HCT116 (cell line): ENCODE data around the gene CD40. TPM values are rescaled to one million over a fixed set of nuclear protein-coding genes. Genes with fewer than 3 reads are reported as not detected.
"Not testable (repeated sequence)": the region's sequence is repeated elsewhere in the genome, so short reads cannot be mapped to it uniquely, and the experiment has no call there.

Experiments
- ATAC-seq: fragments of 200-7000 bp; cut with Tn5 transposase; 2 replicates; pipeline ENCODE4 v1.9.1; 2020; ENCODE audit warnings: mild to moderate bottlenecking, moderate library complexity
- BruUV-seq: library from RNA; stranded (reverse); fragments of 400-500 nt; replicated peaks from 2 replicates; lab custom pipeline; 2021; lab: Mats Ljungman, UMichigan
- CTCF ChIA-PET: fragments of 300-600 bp; sonication (Branson Sonifier 250); formaldehyde crosslinking; loops from one replicate; lab custom pipeline; 2021; ENCODE audit warnings: antibody characterized with exemption; lab: Charles Lee
- POLR2A ChIA-PET: fragments of 300-600, 350-600 bp; sonication (Branson Sonifier 250); formaldehyde crosslinking; loops from one replicate; lab custom pipeline; 2021; ENCODE audit warnings: antibody characterized with exemption; lab: Charles Lee
- RAD21 ChIA-PET, 2 experiments: fragments of 300-600 bp; sonication (Branson Sonifier 250); formaldehyde crosslinking; loops; one replicate each; lab custom pipeline; 2023; ENCODE audit warnings: low total read pairs in 2 of 2; ENCODE audit not compliant: uncharacterized antibody in 2 of 2, unreplicated experiment in 2 of 2, low non-redundant PET in 1 of 2; lab: Charles Lee
- DNase-seq: peaks from one replicate; pipeline ENCODE4 v3.0.0-alpha.2; 2010; ENCODE audit warnings: low read depth, low spot score
- H2AFZ ChIP-seq: fragments of 200-600 bp; shearing (Covaris generic), sonication (generic); 2 replicates; pipeline ENCODE4 v1.6.1; 2017; ENCODE audit warnings: low read depth, mixed run types, mixed read lengths, antibody characterized with exemption, low read length; ENCODE audit not compliant: poor library complexity, severe bottlenecking
- H3K27ac ChIP-seq: 2 replicates; pipeline ENCODE4 v1.5.1; 2012; ENCODE audit warnings: low read depth, low read length
- H3K27me3 ChIP-seq: fragments of 200-600 bp; sonication (generic); 2 replicates; pipeline ENCODE4 v1.6.1; 2016; ENCODE audit warnings: mixed run types, low read length, mixed read lengths; ENCODE audit not compliant: insufficient read depth
- H3K36me3 ChIP-seq, 2 experiments: fragments of 200-500 bp in 1 of 2; fragments of 200-600 bp in 1 of 2; sonication (Bioruptor generic) in 1 of 2; sonication (generic) in 1 of 2; 2 replicates each; pipeline versions ENCODE4 v1.5.1 to v1.6.1; 2014 to 2016; ENCODE audit warnings: low read length in 2 of 2, inconsistent platforms in 1 of 2, mixed read lengths in 1 of 2, mixed run types in 1 of 2; ENCODE audit not compliant: insufficient read depth in 2 of 2, control insufficient read depth in 1 of 2
- H3K4me1 ChIP-seq, 2 experiments: fragments of 200-600 bp in 1 of 2; sonication (generic) in 1 of 2; 2 replicates each; pipeline versions ENCODE4 v1.5.1 to v1.6.1; 2012 to 2017; ENCODE audit warnings: low read length in 2 of 2, inconsistent platforms in 1 of 2, mild to moderate bottlenecking in 1 of 2, mixed read lengths in 1 of 2, mixed run types in 1 of 2, moderate library complexity in 1 of 2; ENCODE audit not compliant: insufficient read depth in 2 of 2, control insufficient read depth in 1 of 2
- H3K4me2 ChIP-seq: fragments of 200-600 bp; sonication (generic); 2 replicates; pipeline ENCODE4 v1.6.1; 2017; ENCODE audit warnings: mixed run types, low read length, mixed read lengths
- H3K4me3 ChIP-seq, 2 experiments: fragments of 200-600 bp in 1 of 2; sonication (generic) in 1 of 2; replicated peaks in 1 of 2; 2 replicates each; pipeline ENCODE4 v1.5.1; 2011 to 2016; ENCODE audit warnings: low read length in 2 of 2, control low read depth in 1 of 2, low read depth in 1 of 2, mild to moderate bottlenecking in 1 of 2, mixed read lengths in 1 of 2, mixed run types in 1 of 2
- H3K79me2 ChIP-seq: fragments of 200-600 bp; sonication (generic); 2 replicates; pipeline ENCODE4 v1.6.1; 2017; ENCODE audit warnings: mild to moderate bottlenecking, mixed run types, low read length, moderate library complexity, mixed read lengths; ENCODE audit not compliant: insufficient read depth
- H3K9ac ChIP-seq: fragments of 200-600 bp; sonication (generic); 2 replicates; pipeline ENCODE4 v1.6.1; 2016; ENCODE audit warnings: low read length, mixed read lengths
- H3K9me2 ChIP-seq: fragments of 200-600 bp; sonication (generic), shearing (Covaris generic); 2 replicates; pipeline ENCODE4 v1.6.1; 2017; ENCODE audit warnings: mixed run types, mild to moderate bottlenecking, moderate library complexity; ENCODE audit not compliant: insufficient read depth
- H3K9me3 ChIP-seq, 2 experiments: fragments of 200-500 bp in 1 of 2; fragments of 200-600 bp in 1 of 2; sonication (Bioruptor generic) in 1 of 2; sonication (generic) in 1 of 2; 2 replicates each; pipeline ENCODE4 v1.6.1; 2014 to 2017; ENCODE audit warnings: low read length in 2 of 2, mixed read lengths in 2 of 2, inconsistent platforms in 1 of 2, low read depth in 1 of 2, mild to moderate bottlenecking in 1 of 2, mixed run types in 1 of 2, moderate library complexity in 1 of 2; ENCODE audit not compliant: control insufficient read depth in 1 of 2, insufficient read depth in 1 of 2
- H4K20me1 ChIP-seq: fragments of 200-600 bp; sonication (generic), shearing (Covaris generic); 2 replicates; pipeline ENCODE4 v1.6.1; 2017; ENCODE audit warnings: mixed run types, mild to moderate bottlenecking, moderate library complexity; ENCODE audit not compliant: insufficient read depth
- SRF ChIP-seq: IDR thresholded peaks from 2 replicates; pipeline ENCODE4 v1.6.1; 2012; ENCODE audit warnings: low read depth
- intact Hi-C: fragments of 100-400 bp; cut with micrococcal nuclease; formaldehyde crosslinking; loops from 2 replicates; pipeline ENCODE4 v1.10.0; 2022
- total RNA-seq: library from RNA; stranded (reverse); gene quantifications from one replicate; pipeline ENCODE4 v1.2.1, GENCODE V29; 2021; ENCODE audit not compliant: unreplicated experiment
- TF ChIP-seq, protein P1 (sequence below), 3 experiments: fragments of 200-600 bp in 1 of 3; sonication (generic) in 1 of 3; IDR thresholded peaks in 2 of 3; conservative IDR thresholded peaks in 1 of 3; 2 replicates each; pipeline ENCODE4 v1.5.1; 2012 to 2017; ENCODE audit warnings: low read depth in 2 of 3, low read length in 2 of 3, antibody characterized with exemption in 1 of 3, borderline replicate concordance in 1 of 3, control low read depth in 1 of 3, mild to moderate bottlenecking in 1 of 3, mixed read lengths in 1 of 3, mixed run types in 1 of 3, moderate library complexity in 1 of 3; ENCODE audit not compliant: insufficient read depth in 1 of 3

Gene CD40
- total RNA-seq, 1 experiment from 2014 or later = 21.3 TPM

DNA sequence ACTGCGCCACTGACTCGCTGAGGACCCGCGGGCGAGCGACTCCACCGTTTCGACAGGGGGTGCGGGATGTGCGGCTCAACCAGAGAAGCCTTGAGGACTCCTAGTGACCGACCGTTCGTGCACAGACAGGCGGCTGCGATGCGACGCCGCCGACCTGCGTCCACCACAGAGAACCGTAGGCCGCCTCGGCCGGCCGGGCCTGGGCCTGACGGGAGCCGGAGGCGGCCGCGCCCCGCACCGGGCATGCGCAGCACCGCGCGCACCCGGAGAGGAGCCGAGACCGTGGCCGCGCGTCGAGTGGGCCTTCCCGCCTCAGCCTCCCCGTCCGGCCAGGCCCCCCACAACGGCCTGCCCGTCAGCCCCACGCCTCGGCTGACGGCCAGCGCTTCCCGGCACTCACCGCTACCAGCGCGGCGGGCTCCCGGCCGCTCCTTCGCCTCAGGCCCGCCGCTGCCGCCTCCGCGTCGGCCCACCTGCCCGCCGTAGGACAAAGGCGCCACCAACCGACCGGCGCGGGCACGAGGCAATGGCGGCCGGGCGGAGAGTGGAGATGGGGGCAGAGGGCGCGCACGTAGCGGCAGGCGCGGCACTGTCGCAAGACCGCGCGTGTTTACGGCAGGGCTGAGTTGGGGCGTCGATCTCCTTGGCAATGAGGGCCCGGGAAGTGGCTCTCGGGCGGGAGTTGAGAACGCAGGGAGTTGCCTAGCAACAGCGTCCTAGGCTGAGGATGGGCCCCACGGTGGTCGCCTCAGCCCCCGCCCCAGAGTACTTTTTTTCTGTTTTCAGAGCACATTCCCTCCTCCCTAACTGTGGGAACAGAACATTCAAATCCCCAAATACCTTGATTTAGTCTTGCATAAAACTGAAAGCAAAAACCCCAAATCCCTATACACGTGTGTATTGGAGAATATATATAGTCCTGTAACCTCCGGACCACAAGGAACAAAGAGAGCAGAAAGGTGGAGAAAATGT is 28.4 kb upstream of the CD40 start, which contains the start of gene NCOA5 (continued):
- TF ChIP-seq, protein P1, sequence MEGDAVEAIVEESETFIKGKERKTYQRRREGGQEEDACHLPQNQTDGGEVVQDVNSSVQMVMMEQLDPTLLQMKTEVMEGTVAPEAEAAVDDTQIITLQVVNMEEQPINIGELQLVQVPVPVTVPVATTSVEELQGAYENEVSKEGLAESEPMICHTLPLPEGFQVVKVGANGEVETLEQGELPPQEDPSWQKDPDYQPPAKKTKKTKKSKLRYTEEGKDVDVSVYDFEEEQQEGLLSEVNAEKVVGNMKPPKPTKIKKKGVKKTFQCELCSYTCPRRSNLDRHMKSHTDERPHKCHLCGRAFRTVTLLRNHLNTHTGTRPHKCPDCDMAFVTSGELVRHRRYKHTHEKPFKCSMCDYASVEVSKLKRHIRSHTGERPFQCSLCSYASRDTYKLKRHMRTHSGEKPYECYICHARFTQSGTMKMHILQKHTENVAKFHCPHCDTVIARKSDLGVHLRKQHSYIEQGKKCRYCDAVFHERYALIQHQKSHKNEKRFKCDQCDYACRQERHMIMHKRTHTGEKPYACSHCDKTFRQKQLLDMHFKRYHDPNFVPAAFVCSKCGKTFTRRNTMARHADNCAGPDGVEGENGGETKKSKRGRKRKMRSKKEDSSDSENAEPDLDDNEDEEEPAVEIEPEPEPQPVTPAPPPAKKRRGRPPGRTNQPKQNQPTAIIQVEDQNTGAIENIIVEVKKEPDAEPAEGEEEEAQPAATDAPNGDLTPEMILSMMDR (IDR thresholded peaks at IDR 0.05 in 2 of 3, conservative IDR thresholded peaks at IDR 0.05 in 1 of 3; ENCODE audit: borderline replicate concordance in 1 of 3, insufficient read depth in 1 of 3, low read depth in 2 of 3, low read length in 2 of 3) = no peak
- TF ChIP-seq SRF = no peak; the same call in 1 of the 2 replicates

DNA sequence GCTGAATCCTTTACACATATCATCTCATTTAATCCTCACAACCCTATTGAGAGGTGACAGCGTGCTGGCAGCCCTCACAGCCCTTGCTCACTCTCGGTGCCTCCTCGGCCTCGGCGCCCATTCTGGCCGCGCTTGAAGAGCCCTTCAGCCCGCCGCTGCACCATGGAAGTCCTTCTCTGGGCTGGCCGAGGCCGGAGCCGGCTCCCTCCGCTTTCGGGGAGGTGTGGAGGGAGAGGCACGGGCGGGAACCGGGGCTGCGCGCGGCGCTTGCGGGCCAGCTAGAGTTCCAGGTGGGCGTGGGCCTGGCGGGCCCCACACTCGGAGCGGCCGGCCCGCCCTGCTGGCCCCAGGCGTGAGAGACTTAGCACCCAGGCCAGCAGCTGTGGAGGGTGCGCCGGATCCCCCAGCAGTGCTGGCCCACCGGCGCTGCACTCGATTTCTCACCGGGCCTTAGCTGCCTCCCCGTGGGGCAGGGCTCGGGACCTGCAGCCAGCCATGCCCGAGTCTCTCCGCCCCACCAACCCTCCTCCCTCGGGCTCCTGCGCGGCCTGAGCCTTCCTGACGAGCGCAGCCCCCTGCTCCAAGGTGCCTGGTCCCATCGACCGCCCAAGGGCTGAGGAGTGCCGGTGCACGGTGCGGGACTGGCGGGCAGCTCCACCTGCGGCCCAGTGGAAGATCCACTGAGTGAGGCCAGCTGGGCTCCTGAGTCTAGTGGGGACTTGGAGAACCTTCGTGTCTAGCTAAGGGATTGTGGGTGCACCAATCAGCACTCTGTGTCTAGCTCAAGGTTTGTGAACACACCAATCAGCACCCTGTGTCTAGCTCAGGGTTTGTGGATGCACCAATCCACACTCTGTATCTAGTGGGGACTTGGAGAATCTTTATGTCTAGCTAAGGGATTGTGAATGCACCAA is 26.2 kb upstream of the CD40 start:
- DNase-seq, H3K36me3 ChIP-seq, BruUV-seq, ATAC-seq, intact Hi-C loops, H3K9me2 ChIP-seq, H3K4me2 ChIP-seq, H4K20me1 ChIP-seq, H2AFZ ChIP-seq, POLR2A ChIA-PET, H3K9ac ChIP-seq, H3K27me3 ChIP-seq, H3K27ac ChIP-seq, H3K4me3 ChIP-seq, H3K9me3 ChIP-seq, RAD21 ChIA-PET: not testable (repeated sequence)
- CTCF ChIA-PET = interaction anchor here (1.0 kb wide), 1 partner anchor 78 kb away, joined by 3 read pairs; no protein-coding TSS in a partner anchor
- Histone ChIP-seq H3K4me1 (peaks cover 11 to 25% of the 10 kb centered on the region in 2 experiments), H3K79me2 (peaks cover 27% of the 10 kb centered on the region)
